Caco-2 (cell line): ENCODE results near the gene ZBTB16. TPM values are rescaled to one million over a fixed set of nuclear protein-coding genes. Genes with fewer than 3 reads are reported as not detected.

Experiments used
- BruUV-seq: library from RNA; stranded (reverse); fragments of 400-500 nt; replicated peaks from 2 replicates; lab custom pipeline; 2021; lab: Mats Ljungman, UMichigan
- CTCF ChIA-PET: fragments of 300-600 bp; sonication (Branson Sonifier 250); formaldehyde crosslinking; loops from one replicate; lab custom pipeline; 2022; ENCODE audit warnings: antibody characterized with exemption; lab: Charles Lee
- POLR2A ChIA-PET: fragments of 300-600 bp; sonication (Branson Sonifier 250); formaldehyde crosslinking; loops from one replicate; lab custom pipeline; 2022; ENCODE audit warnings: antibody characterized with exemption; lab: Charles Lee
- DNase-seq, 2 experiments: peaks; one replicate each; pipeline versions ENCODE4 v3.0.0 to v3.0.0-alpha.2; 2020 to 2022
- H3K27me3 ChIP-seq: replicated peaks from 2 replicates; pipeline ENCODE4 v1.6.0; 2011; ENCODE audit warnings: low read length; ENCODE audit not compliant: control insufficient read depth, insufficient read depth
- H3K36me3 ChIP-seq: 2 replicates; pipeline ENCODE4 v1.5.1; 2011; ENCODE audit warnings: low read length; ENCODE audit not compliant: control insufficient read depth, insufficient read depth
- H3K4me1 ChIP-seq: fragments of 250-450 bp; sonication (Bioruptor Pico); 2 replicates; pipeline ENCODE4 v1.5.1; 2020; ENCODE audit warnings: mild to moderate bottlenecking
- H3K4me3 ChIP-seq: 2 replicates; pipeline ENCODE4 v1.5.1; 2011; ENCODE audit warnings: low read depth, mild to moderate bottlenecking, control low read depth, low read length
- H3K9me3 ChIP-seq: fragments of 250-450 bp; sonication (Bioruptor Pico); 2 replicates; pipeline ENCODE4 v1.5.1; 2020; ENCODE audit warnings: mild to moderate bottlenecking, moderate library complexity
- H3K27ac Mint-ChIP-seq: one replicate; pipeline ENCODE4 v1.8.0; 2022; ENCODE audit warnings: mixed read lengths; ENCODE audit not compliant: unreplicated experiment
- H3K27me3 Mint-ChIP-seq: one replicate; pipeline ENCODE4 v1.8.0; 2022; ENCODE audit warnings: mixed read lengths; ENCODE audit not compliant: insufficient read depth, unreplicated experiment
- H3K36me3 Mint-ChIP-seq: one replicate; pipeline ENCODE4 v1.8.0; 2022; ENCODE audit warnings: mild to moderate bottlenecking, mixed read lengths; ENCODE audit not compliant: insufficient read depth, unreplicated experiment
- H3K4me1 Mint-ChIP-seq: one replicate; pipeline ENCODE4 v1.8.0; 2022; ENCODE audit warnings: low read depth, mixed read lengths; ENCODE audit not compliant: unreplicated experiment
- H3K4me3 Mint-ChIP-seq: one replicate; pipeline ENCODE4 v1.8.0; 2022; ENCODE audit warnings: mild to moderate bottlenecking, moderate library complexity, mixed read lengths; ENCODE audit not compliant: unreplicated experiment
- H3K9me3 Mint-ChIP-seq: one replicate; pipeline ENCODE4 v1.8.0; 2022; ENCODE audit warnings: mixed read lengths; ENCODE audit not compliant: unreplicated experiment
- CTCF ChIP-seq, 2 experiments: fragments of 200-600 bp in 1 of 2; IDR thresholded peaks; 1 replicate in 1 of 2; 2 replicates in 1 of 2; pipeline versions ENCODE4 v1.5.1 to v1.8.0; 2011 to 2022; ENCODE audit warnings: antibody characterized with exemption in 1 of 2, control low read depth in 1 of 2, inconsistent platforms in 1 of 2, low read depth in 1 of 2, low read length in 1 of 2, mild to moderate bottlenecking in 1 of 2, moderate library complexity in 1 of 2; ENCODE audit not compliant: insufficient read depth in 1 of 2, severe bottlenecking in 1 of 2, unreplicated experiment in 1 of 2
- intact Hi-C: fragments of 100-400 bp; cut with micrococcal nuclease; formaldehyde crosslinking; loops from one replicate; pipeline ENCODE4 v1.10.0; 2022; ENCODE audit not compliant: unreplicated experiment
- total RNA-seq: library from RNA; stranded (reverse); gene quantifications from 2 replicates; pipeline ENCODE4 v1.2.3, GENCODE V29; 2022

The ZBTB16 gene
- total RNA-seq, 1 experiment from 2014 or later, result 12.7 TPM

GRCh38 chr11:114165326-114166230 lies 106.1 kb downstream of the ZBTB16 start:
- no peaks in the 10 kb centered on the region for H3K4me1 Mint-ChIP-seq
- BruUV-seq, result no TSS peak
- H3K4me1 ChIP-seq, result peaks cover under 1% of the 10 kb centered on the region; the same call in 1 of the 2 replicates
- intact Hi-C loops, result no loop called here
- H3K9me3 Mint-ChIP-seq, result no peaks in the 10 kb centered on the region
- H3K27me3 Mint-ChIP-seq, result no peaks in the 10 kb centered on the region
- POLR2A ChIA-PET, result interaction anchor here (0.5 kb wide), 2 partner anchors 66 to 123 kb away, joined by 3 to 4 read pairs; no protein-coding TSS in a partner anchor
- H3K9me3 ChIP-seq, result no peaks in the 10 kb centered on the region
- H3K4me3 ChIP-seq, result no peak overlapping the region
- H3K36me3 Mint-ChIP-seq, result no peaks in the 10 kb centered on the region
- TF ChIP-seq CTCF (IDR thresholded peaks at IDR 0.05; ENCODE audit: insufficient read depth in 1 of 2, low read depth in 1 of 2, low read length in 1 of 2, severe bottlenecking in 1 of 2, unreplicated experiment in 1 of 2), result no peak
- H3K27me3 ChIP-seq, result no peaks in the 10 kb centered on the region
- no peak for DNase-seq
- CTCF ChIA-PET, result no interaction called here
- H3K4me3 Mint-ChIP-seq, result no peak overlapping the region
- no peaks in the 10 kb centered on the region for H3K36me3 ChIP-seq
- no peak overlapping the region for H3K27ac Mint-ChIP-seq

- intact Hi-C loops, result no loop called here
- Mint-ChIP-seq H3K4me3 (no peak overlapping the region), H3K27ac (no peak overlapping the region), H3K36me3 (no peaks in the 10 kb centered on the region), H3K9me3 (no peaks in the 10 kb centered on the region), H3K27me3 (no peaks in the 10 kb centered on the region), H3K4me1 (no peaks in the 10 kb centered on the region)
- POLR2A ChIA-PET, result interaction anchor here (0.5 kb wide), 1 partner anchor 67 kb away, joined by 4 read pairs; no protein-coding TSS in a partner anchor
- Histone ChIP-seq H3K4me1 (peaks cover 8% of the 10 kb centered on the region), H3K36me3 (no peaks in the 10 kb centered on the region), H3K27me3 (no peaks in the 10 kb centered on the region), H3K9me3 (no peaks in the 10 kb centered on the region), H3K4me3 (no peak overlapping the region)
- CTCF ChIA-PET, result no interaction called here
- no peak for TF ChIP-seq CTCF (IDR thresholded peaks at IDR 0.05; ENCODE audit: insufficient read depth in 1 of 2, low read depth in 1 of 2, low read length in 1 of 2, severe bottlenecking in 1 of 2, unreplicated experiment in 1 of 2)
- no peak for DNase-seq
- no TSS peak for BruUV-seq
These were observed 106.9 kb downstream of the ZBTB16 start for GRCh38 chr11:114166362-114166761.

GRCh38 chr11:114166897-114167323 lies 107.4 kb downstream of the ZBTB16 start:
- no peak overlapping the region for H3K4me3 ChIP-seq
- CTCF ChIA-PET, result no interaction called here
- Mint-ChIP-seq H3K27me3 (no peaks in the 10 kb centered on the region), H3K27ac (no peak overlapping the region), H3K36me3 (no peaks in the 10 kb centered on the region), H3K4me3 (no peak overlapping the region), H3K4me1 (no peaks in the 10 kb centered on the region), H3K9me3 (no peaks in the 10 kb centered on the region)
- H3K9me3 ChIP-seq, result no peaks in the 10 kb centered on the region
- no peaks in the 10 kb centered on the region for H3K27me3 ChIP-seq
- no peak for TF ChIP-seq CTCF (IDR thresholded peaks at IDR 0.05; ENCODE audit: insufficient read depth in 1 of 2, low read depth in 1 of 2, low read length in 1 of 2, severe bottlenecking in 1 of 2, unreplicated experiment in 1 of 2)
- H3K36me3 ChIP-seq, result 0 out of 2 replicates have a peak, but pooled peaks cover under 1% of the 10 kb centered on the region
- POLR2A ChIA-PET, result no interaction called here
- no peak for DNase-seq
- intact Hi-C loops, result no loop called here
- no TSS peak for BruUV-seq
- peaks cover 10% of the 10 kb centered on the region for H3K4me1 ChIP-seq
